IMR-90 (cell line): ENCODE data around the gene CYTH1. TPM values are rescaled to one million over a fixed set of nuclear protein-coding genes. Genes with fewer than 3 reads are reported as not detected.

Experiments
- ATAC-seq: fragments of 200-7000 bp; cut with Tn5 transposase; 2 replicates; pipeline ENCODE4 v1.9.1; 2020; ENCODE audit warnings: low read depth, mild to moderate bottlenecking, moderate library complexity
- BruUV-seq: library from RNA; stranded (reverse); fragments of 400-500 nt; replicated peaks from 2 replicates; lab custom pipeline; 2021; lab: Mats Ljungman, UMichigan
- CTCF ChIA-PET: fragments of 300-600 bp; formaldehyde crosslinking; extraction: SDS; loops from one replicate; lab custom pipeline; 2021; ENCODE audit warnings: antibody characterized with exemption; lab: Yijun Ruan, JAX
- POLR2A ChIA-PET: fragments of 300-600 bp; sonication (Branson Sonifier 250); formaldehyde crosslinking; loops from one replicate; lab custom pipeline; 2022; ENCODE audit warnings: antibody characterized with exemption; ENCODE audit not compliant: unreplicated experiment; lab: Charles Lee
- DNase-seq: peaks from one replicate; pipeline ENCODE4 v3.0.0; 2013
- H2AFZ ChIP-seq: replicated peaks from 2 replicates; pipeline ENCODE3; 2013; ENCODE audit warnings: low read length, mild to moderate bottlenecking; ENCODE audit not compliant: poor library complexity
- H2AK5ac ChIP-seq: 2 replicates; pipeline ENCODE4 v1.6.1; 2013; ENCODE audit warnings: low read depth, low read length, inconsistent platforms
- H2AK9ac ChIP-seq: replicated peaks from 2 replicates; pipeline ENCODE3; 2013; ENCODE audit warnings: mild to moderate bottlenecking, low read depth, low read length, moderate library complexity; ENCODE audit not compliant: poor library complexity
- H2BK120ac ChIP-seq: 2 replicates; pipeline ENCODE4 v1.6.1; 2013; ENCODE audit warnings: low read depth, low read length, inconsistent platforms
- H2BK15ac ChIP-seq: 3 replicates; pipeline ENCODE4 v1.6.1; 2013; ENCODE audit warnings: low read depth, low read length, inconsistent platforms
- H2BK20ac ChIP-seq: 2 replicates; pipeline ENCODE4 v1.6.1; 2013; ENCODE audit warnings: low read depth, mild to moderate bottlenecking, inconsistent platforms, low read length, moderate library complexity
- H2BK5ac ChIP-seq: 2 replicates; pipeline ENCODE4 v1.6.1; 2013; ENCODE audit warnings: mild to moderate bottlenecking, low read depth, low read length, inconsistent platforms; ENCODE audit not compliant: poor library complexity, severe bottlenecking
- H3K14ac ChIP-seq: replicated peaks from 2 replicates; pipeline ENCODE4 v1.6.1; 2013; ENCODE audit warnings: low read depth, low read length, inconsistent platforms
- H3K18ac ChIP-seq: 2 replicates; pipeline ENCODE4 v1.6.1; 2013; ENCODE audit warnings: low read depth, low read length, control low read depth
- H3K23ac ChIP-seq: 2 replicates; pipeline ENCODE4 v1.6.1; 2013; ENCODE audit warnings: low read depth, low read length, inconsistent platforms
- H3K27ac ChIP-seq: 2 replicates; pipeline ENCODE4 v1.5.1; 2013; ENCODE audit warnings: mild to moderate bottlenecking, control low read depth, low read length; ENCODE audit not compliant: insufficient read depth
- H3K27me3 ChIP-seq: 2 replicates; pipeline ENCODE4 v1.6.1; 2013; ENCODE audit warnings: low read length; ENCODE audit not compliant: control insufficient read depth, insufficient read depth
- H3K36me3 ChIP-seq: 2 replicates; pipeline ENCODE4 v1.6.1; 2013; ENCODE audit warnings: low read length, mixed read lengths; ENCODE audit not compliant: control insufficient read depth, insufficient read depth
- H3K4ac ChIP-seq: 2 replicates; pipeline ENCODE4 v1.6.1; 2013; ENCODE audit warnings: low read depth, low read length, inconsistent platforms
- H3K4me1 ChIP-seq: 2 replicates; pipeline ENCODE4 v1.6.1; 2013; ENCODE audit warnings: low read length, mixed read lengths; ENCODE audit not compliant: control insufficient read depth, insufficient read depth
- H3K4me2 ChIP-seq: 2 replicates; pipeline ENCODE4 v1.6.1; 2013; ENCODE audit warnings: low read depth, mild to moderate bottlenecking, control low read depth, low read length, moderate library complexity
- H3K4me3 ChIP-seq: 2 replicates; pipeline ENCODE4 v1.5.1; 2013; ENCODE audit warnings: low read depth, mild to moderate bottlenecking, control low read depth, low read length, moderate library complexity; ENCODE audit not compliant: insufficient read depth
- H3K56ac ChIP-seq: 2 replicates; pipeline ENCODE4 v1.6.1; 2013; ENCODE audit warnings: low read length, inconsistent platforms; ENCODE audit not compliant: insufficient read depth; ENCODE audit errors: extremely low read depth
- H3K79me1 ChIP-seq, 2 experiments: 2 replicates each; pipeline ENCODE4 v1.6.1; 2013; ENCODE audit warnings: low read length in 2 of 2, inconsistent platforms in 1 of 2, low read depth in 1 of 2
- H3K9ac ChIP-seq: 2 replicates; pipeline ENCODE4 v1.6.1; 2013; ENCODE audit warnings: low read depth, low read length, control low read depth
- H3K9me1 ChIP-seq: 2 replicates; pipeline ENCODE4 v1.6.1; 2013; ENCODE audit warnings: low read length, inconsistent platforms; ENCODE audit not compliant: insufficient read depth
- H3K9me3 ChIP-seq: 2 replicates; pipeline ENCODE4 v1.6.1; 2013; ENCODE audit warnings: low read length; ENCODE audit not compliant: control insufficient read depth, insufficient read depth
- H4K20me1 ChIP-seq: 2 replicates; pipeline ENCODE4 v1.6.1; 2013; ENCODE audit warnings: low read length, inconsistent platforms; ENCODE audit not compliant: insufficient read depth
- H4K5ac ChIP-seq: 2 replicates; pipeline ENCODE4 v1.6.1; 2013; ENCODE audit warnings: mild to moderate bottlenecking, low read depth, low read length, control low read depth
- H4K8ac ChIP-seq, 2 experiments: 2 replicates each; pipeline ENCODE4 v1.6.1; 2013; ENCODE audit warnings: low read depth in 2 of 2, low read length in 2 of 2, control low read depth in 1 of 2, inconsistent platforms in 1 of 2
- H4K91ac ChIP-seq: 2 replicates; pipeline ENCODE4 v1.6.1; 2013; ENCODE audit warnings: low read depth, low read length, inconsistent platforms; ENCODE audit not compliant: insufficient read depth
- BHLHE40 ChIP-seq: fragments of 150-350 bp; IDR thresholded peaks from 2 replicates; pipeline ENCODE4 v1.6.1; 2016; ENCODE audit warnings: mild to moderate bottlenecking, low read depth, low read length
- CEBPB ChIP-seq: IDR thresholded peaks from 2 replicates; pipeline ENCODE4 v1.6.1; 2012; ENCODE audit warnings: low read depth, low read length, improper control_type of control experiment
- CHD1 ChIP-seq: IDR thresholded peaks from 2 replicates; pipeline ENCODE4 v1.6.1; 2012; ENCODE audit warnings: low read depth, low read length, improper control_type of control experiment
- CTCF ChIP-seq: conservative IDR thresholded peaks from 2 replicates; pipeline ENCODE4 v1.5.1; 2012; ENCODE audit warnings: mild to moderate bottlenecking, low read depth, low read length, improper control_type of control experiment
- ELK1 ChIP-seq: fragments of 150-350 bp; IDR thresholded peaks from 2 replicates; pipeline ENCODE4 v1.6.1; 2016; ENCODE audit warnings: low read depth, mild to moderate bottlenecking, low read length, moderate library complexity, borderline replicate concordance
- FOS ChIP-seq: fragments of 150-350 bp; IDR thresholded peaks from 2 replicates; pipeline ENCODE4 v1.6.1; 2016; ENCODE audit warnings: low read depth, low read length
- MAFK ChIP-seq: IDR thresholded peaks from 2 replicates; pipeline ENCODE4 v1.6.1; 2012; ENCODE audit warnings: low read depth, low read length, improper control_type of control experiment
- MAZ ChIP-seq: IDR thresholded peaks from 2 replicates; pipeline ENCODE4 v1.6.1; 2012; ENCODE audit warnings: low read depth, mild to moderate bottlenecking, low read length, improper control_type of control experiment, moderate library complexity, borderline replicate concordance
- POLR2A ChIP-seq: IDR thresholded peaks from 2 replicates; pipeline ENCODE4 v1.6.1; 2012; ENCODE audit warnings: mild to moderate bottlenecking, low read depth, low read length
- RAD21 ChIP-seq: IDR thresholded peaks from 2 replicates; pipeline ENCODE4 v1.6.1; 2012; ENCODE audit warnings: low read length, improper control_type of control experiment
- RFX5 ChIP-seq: IDR thresholded peaks from 2 replicates; pipeline ENCODE4 v1.8.0; 2012; ENCODE audit warnings: low read depth, mild to moderate bottlenecking, low read length, moderate library complexity
- SMC3 ChIP-seq: fragments of 150-350 bp; IDR thresholded peaks from 2 replicates; pipeline ENCODE4 v1.6.1; 2016; ENCODE audit warnings: low read depth, mild to moderate bottlenecking, antibody characterized with exemption, low read length, moderate library complexity
- USF2 ChIP-seq: fragments of 150-350 bp; IDR thresholded peaks from 2 replicates; pipeline ENCODE4 v1.6.1; 2017; ENCODE audit warnings: mild to moderate bottlenecking, antibody characterized with exemption, low read length, low read depth
- WGBS, 2 experiments: methylation state at CpG; one replicate each; pipeline versions ENCODE4 v1.1.5 to v1.1.7; 2013; ENCODE audit warnings: missing lambda C conversion rate in 2 of 2; ENCODE audit not compliant: insufficient read length in 1 of 2; ENCODE audit errors: extremely low coverage in 2 of 2; 5-methylcytosine and 5-hydroxymethylcytosine counted together
- dilution Hi-C: fragments of 300-500 bp; cut with HindIII; formaldehyde crosslinking; loops from one replicate; pipeline ENCODE4 v1.14.3; 2018; ENCODE audit warnings: low sequenced_read_pairs; ENCODE audit not compliant: unreplicated experiment
- in situ Hi-C: fragments of 300-500 bp; cut with MboI; formaldehyde crosslinking; loops from 3 replicates; pipeline ENCODE4 v1.14.3; 2019; ENCODE audit warnings: low sequenced_read_pairs, inconsistent platforms, mixed read lengths
- intact Hi-C: fragments of 100-400 bp; cut with micrococcal nuclease; formaldehyde crosslinking; loops from 2 replicates; pipeline ENCODE4 v1.10.0; 2022
- polyA plus RNA-seq, 3 experiments: library from polyadenylated mRNA; depleted of rRNA; stranded (reverse); fragments of >200 nt; gene quantifications; 2 replicates each; pipeline ENCODE4 v1.2.3, GENCODE V29; 2012; ENCODE audit warnings: low replicate concordance in 1 of 3
- total RNA-seq: library from RNA; depleted of rRNA; stranded (reverse); fragments of >200 nt; gene quantifications from 2 replicates; pipeline ENCODE4 v1.2.3, GENCODE V29; 2012

CYTH1 gene
- total and polyA plus RNA-seq, 2 of the 4 experiments (the other 2 are of a cell fraction), result 7.9 to 12.4 TPM

- no peak for ATAC-seq
- Histone ChIP-seq H3K36me3 (peaks cover 3% of the 10 kb centered on the region; the same call in 1 of the 2 replicates), H3K27ac (no peak overlapping the region), H4K91ac (no peak overlapping the region), H3K4ac (no peak overlapping the region), H3K23ac (no peak overlapping the region), H4K8ac (no peak overlapping the region), H3K79me1 (no peaks in the 10 kb centered on the region), H3K4me3 (no peak overlapping the region), H3K4me2 (no peak overlapping the region), H2BK20ac (no peak overlapping the region), H2AK9ac (no peak overlapping the region), H2BK120ac (no peak overlapping the region), H3K27me3 (no peaks in the 10 kb centered on the region), H4K20me1 (no peaks in the 10 kb centered on the region), H3K14ac (no peak overlapping the region), H3K18ac (no peak overlapping the region), H2BK15ac (no peak overlapping the region), H3K4me1 (peaks cover 4% of the 10 kb centered on the region; the same call in 1 of the 2 replicates), H2AK5ac (0 out of 2 replicates have a peak overlapping the region, but pooled peaks have one; percentile 33), H4K5ac (no peak overlapping the region), H3K9ac (no peak overlapping the region), H3K56ac (no peak overlapping the region), H3K9me1 (peaks cover 7% of the 10 kb centered on the region), H3K9me3 (no peaks in the 10 kb centered on the region), H2BK5ac (no peak overlapping the region), H2AFZ (no peak overlapping the region)
- POLR2A ChIA-PET, result no interaction called here
- no peak for TF ChIP-seq FOS
- no peak for TF ChIP-seq CHD1
- TF ChIP-seq SMC3, result no peak
- TF ChIP-seq RAD21, result no peak
- no peak for TF ChIP-seq USF2
- TF ChIP-seq RFX5, result no peak
- no peak for TF ChIP-seq BHLHE40
- no peak for TF ChIP-seq MAFK
- no peak for TF ChIP-seq ELK1
- no peak for TF ChIP-seq CTCF
- no peak for TF ChIP-seq CEBPB
- TF ChIP-seq MAZ, result no peak
- no peak for TF ChIP-seq POLR2A
- BruUV-seq, result no TSS peak
- CTCF ChIA-PET, result no interaction called here
- WGBS, 2 experiments, result 91% methylated on average over 12 of the region's 22 CpGs; no CpG with 5 or more reads in 1 of the 2 experiments
- in situ Hi-C loops (no loop called here), intact Hi-C loops (no loop called here), dilution Hi-C loops (no loop called here)
- no peak for DNase-seq
Observed at GRCh38 chr17:78669256-78669974, 112.7 kb downstream of the CYTH1 start.
